SU-DHL-6 (cell line): ENCODE data around the gene C15orf40.

Experiments
- EZH2phosphoT487 ChIP-seq: fragments of 200-600 bp; sonication (generic), shearing (Covaris generic); conservative IDR thresholded peaks from 2 replicates; pipeline ENCODE4 v1.6.1; 2018; ENCODE audit warnings: mild to moderate bottlenecking, antibody characterized with exemption, low read length, moderate library complexity, mixed read lengths
- TF ChIP-seq, protein P1 (sequence below): fragments of 200-600 bp; sonication (generic); IDR thresholded peaks from one replicate; pipeline ENCODE4 v1.5.1; 2017; ENCODE audit warnings: antibody characterized with exemption, mild to moderate bottlenecking, low read length, moderate library complexity; ENCODE audit not compliant: insufficient read depth, poor library complexity, severe bottlenecking

DNA sequence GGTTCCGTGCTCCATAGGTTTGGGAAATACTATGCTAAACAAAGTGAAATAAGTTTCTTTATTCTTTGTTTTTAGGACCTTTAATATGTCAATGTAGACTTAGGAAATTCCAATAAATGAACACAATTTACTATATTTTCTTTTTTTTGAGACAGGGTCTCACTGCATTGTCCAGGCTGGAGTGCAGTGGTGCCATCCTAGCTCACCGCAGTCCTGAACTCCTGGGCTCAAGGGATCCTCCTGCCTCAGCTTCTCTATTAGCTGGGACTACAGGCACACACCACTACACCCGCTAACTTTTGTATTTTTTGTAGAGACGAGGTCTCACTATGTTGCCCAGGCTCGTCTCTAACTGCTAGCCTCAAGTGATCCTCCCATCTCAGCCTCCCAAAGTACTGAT lies 46.5 kb downstream of the C15orf40 start:
- TF ChIP-seq EZH2phosphoT487, result no peak
- TF ChIP-seq, protein P1, sequence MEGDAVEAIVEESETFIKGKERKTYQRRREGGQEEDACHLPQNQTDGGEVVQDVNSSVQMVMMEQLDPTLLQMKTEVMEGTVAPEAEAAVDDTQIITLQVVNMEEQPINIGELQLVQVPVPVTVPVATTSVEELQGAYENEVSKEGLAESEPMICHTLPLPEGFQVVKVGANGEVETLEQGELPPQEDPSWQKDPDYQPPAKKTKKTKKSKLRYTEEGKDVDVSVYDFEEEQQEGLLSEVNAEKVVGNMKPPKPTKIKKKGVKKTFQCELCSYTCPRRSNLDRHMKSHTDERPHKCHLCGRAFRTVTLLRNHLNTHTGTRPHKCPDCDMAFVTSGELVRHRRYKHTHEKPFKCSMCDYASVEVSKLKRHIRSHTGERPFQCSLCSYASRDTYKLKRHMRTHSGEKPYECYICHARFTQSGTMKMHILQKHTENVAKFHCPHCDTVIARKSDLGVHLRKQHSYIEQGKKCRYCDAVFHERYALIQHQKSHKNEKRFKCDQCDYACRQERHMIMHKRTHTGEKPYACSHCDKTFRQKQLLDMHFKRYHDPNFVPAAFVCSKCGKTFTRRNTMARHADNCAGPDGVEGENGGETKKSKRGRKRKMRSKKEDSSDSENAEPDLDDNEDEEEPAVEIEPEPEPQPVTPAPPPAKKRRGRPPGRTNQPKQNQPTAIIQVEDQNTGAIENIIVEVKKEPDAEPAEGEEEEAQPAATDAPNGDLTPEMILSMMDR, result no peak
